ENCODE measurements around the gene PCK1. TPM values are rescaled to one million over a fixed set of nuclear protein-coding genes. Genes with fewer than 3 reads are reported as not detected.

Gene PCK1
- total and polyA plus RNA-seq, 2 of the 13 experiments (the other 11 are each of a cell fraction or from before 2014, with no cell fraction given): 6.5 to 12.6 TPM

DNA sequence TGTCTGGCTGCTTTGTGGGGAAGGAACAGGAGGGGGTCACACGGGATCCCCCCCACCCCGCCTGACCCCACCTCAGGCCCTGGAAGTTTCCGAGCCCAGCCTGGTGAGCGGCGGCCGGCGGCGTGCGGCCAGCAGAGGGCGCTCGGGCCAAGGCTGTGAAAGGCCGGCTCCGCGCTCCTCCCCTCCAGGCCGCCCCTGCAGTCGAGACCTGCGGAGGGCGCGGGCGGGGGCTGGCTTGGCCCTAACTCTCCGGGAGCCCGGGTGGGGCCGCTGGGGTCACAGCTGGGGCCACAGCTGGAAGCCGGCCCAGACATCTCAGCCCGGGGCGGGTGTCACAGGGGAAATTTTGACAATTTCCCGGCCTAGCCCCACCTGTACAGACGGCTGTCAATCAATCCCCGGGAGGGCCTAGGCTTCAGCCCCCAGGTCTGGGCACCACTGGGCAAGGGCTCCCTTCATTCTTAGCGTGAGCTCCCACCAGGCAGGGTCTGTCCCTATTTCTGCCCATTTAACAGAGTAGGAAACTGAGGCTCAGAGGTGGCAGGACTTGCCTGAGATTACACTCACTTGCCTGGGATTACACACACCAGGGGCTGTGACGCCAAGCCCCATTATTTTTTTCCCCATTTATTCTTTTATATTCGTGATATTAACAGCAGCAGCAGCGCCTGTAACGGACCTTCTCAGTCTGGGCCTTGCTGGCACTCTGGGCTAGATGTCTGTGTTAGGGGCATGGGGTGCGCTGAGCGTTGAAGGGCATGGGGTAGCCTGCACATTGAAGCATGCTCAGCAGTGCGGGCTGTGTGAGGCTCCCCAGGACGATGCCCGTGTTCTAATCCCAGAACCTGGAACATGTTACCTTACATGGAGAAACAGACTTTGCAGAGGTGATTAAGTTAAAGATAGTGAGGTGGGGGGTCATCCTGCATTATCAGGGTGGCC, 36.4 kb downstream of the PCK1 start:
- in situ Hi-C loops (cut with HindIII; ENCODE audit: extremely low pct_ligation_motif_present, low pct_unique_long_range_greater_than_20kb) (loop anchor here (5.0 kb wide), 1 partner anchor 610 kb away; no protein-coding TSS in a partner anchor), intact Hi-C loops (cut with micrococcal nuclease; ENCODE audit: unreplicated experiment) (loop anchor here (1.0 kb wide), 1 partner anchor 612 kb away; no protein-coding TSS in a partner anchor)
- no peaks in the 10 kb centered on the region for H3K36me3 ChIP-seq (replicated peaks in 1 of 2; ENCODE audit: control insufficient read depth in 1 of 2, insufficient read depth in 2 of 2, low read length in 2 of 2)
- POLR2A ChIA-PET: interaction anchor here (1.5 kb wide), 1 partner anchor 10 kb away, joined by 3 read pairs; no protein-coding TSS in a partner anchor
- H3K79me2 ChIP-seq (ENCODE audit: insufficient read depth, low read length): no peaks in the 10 kb centered on the region
- H3K4me3 ChIP-seq (replicated peaks in 1 of 3; ENCODE audit: insufficient read depth in 1 of 3, low read depth in 2 of 3, low read length in 3 of 3): peak overlapping the region in 1 of 3 experiments; percentile 27; a peak in 1 of 6 replicates
- CTCF ChIA-PET (ENCODE audit: low intra/inter-chr PET ratio, low total read pairs): interaction anchor here (1.1 to 10.0 kb wide), 6 partner anchors 70 to 614 kb away, joined by 3 to 222 read pairs (median 76); partner anchors contain the start of gene CTCFL
- BruUV-seq (replicated peaks): no TSS peak
- no peak overlapping the region for H3K9ac ChIP-seq (ENCODE audit: insufficient read depth, low read depth, low read length)
- no peaks in the 10 kb centered on the region for H3K9me3 ChIP-seq (ENCODE audit: low read length)
- FAIRE-seq (no peak), ATAC-seq (peak; percentile 75), DNase-seq (ENCODE audit: low spot score) (peak; percentile 43)
- H3K27ac ChIP-seq (ENCODE audit: extremely low read length, insufficient read depth, low read length): no peak overlapping the region
- H3K4me1 ChIP-seq (ENCODE audit: insufficient read depth, low read length): peaks cover 25% of the 10 kb centered on the region
- H4K20me1 ChIP-seq (ENCODE audit: insufficient read depth, low read length): no peaks in the 10 kb centered on the region
- peaks cover 0 to 36% of the 10 kb centered on the region in 2 experiments; a peak in 4 of 5 replicates for H3K27me3 ChIP-seq (ENCODE audit: control insufficient read depth in 1 of 2, insufficient read depth in 2 of 2, low read length in 2 of 2)
- peak overlapping the region; percentile 27 for H3K4me2 ChIP-seq (ENCODE audit: low read depth, low read length)
- H2AFZ ChIP-seq (ENCODE audit: low read length): no peak overlapping the region
- 16% methylated on average over 25 of the region's 39 CpGs for WGBS (ENCODE audit: low lambda C conversion rate)
- TF ChIP-seq SALL2 (CRISPR knock-in tag; IDR thresholded peaks at IDR 0.05) (peak; percentile 82), RERE (CRISPR knock-in tag; IDR thresholded peaks at IDR 0.05; ENCODE audit: low read depth) (no peak), BRD4 (CRISPR knock-in tag; IDR thresholded peaks at IDR 0.05) (0 out of 2 replicates have a peak, but pooled peaks have one; percentile 36), ZNF678 (CRISPR knock-in tag; IDR thresholded peaks at IDR 0.05) (0 out of 2 replicates have a peak, but pooled peaks have one; percentile 59), FOXC1 (CRISPR knock-in tag; IDR thresholded peaks at IDR 0.05; ENCODE audit: borderline replicate concordance) (peak; percentile 40; the same call in 1 of the 2 replicates), ZFYVE20 (CRISPR knock-in tag; IDR thresholded peaks at IDR 0.05; ENCODE audit: borderline replicate concordance, low read depth) (no peak), ZNF629 (CRISPR knock-in tag; conservative IDR thresholded peaks at IDR 0.05) (peak; percentile 86), ZNF124 (CRISPR knock-in tag; IDR thresholded peaks at IDR 0.05) (0 out of 2 replicates have a peak, but pooled peaks have one; percentile 51), FOXO4 (CRISPR knock-in tag; conservative IDR thresholded peaks at IDR 0.05) (no peak), ZNF691 (CRISPR knock-in tag; IDR thresholded peaks at IDR 0.05; ENCODE audit: borderline replicate concordance, low read depth) (peak; percentile 74; the same call in 1 of the 2 replicates), YY1 (IDR thresholded peaks at IDR 0.05; ENCODE audit: insufficient read depth, insufficient replicate concordance, low read depth, low read length) (peak; percentile 72), GTF2F1 (IDR thresholded peaks at IDR 0.05; ENCODE audit: low read length) (no peak), KLF16 (CRISPR knock-in tag; IDR thresholded peaks at IDR 0.05) (0 out of 4 replicates have a peak, but pooled peaks of 1 of the 2 experiments have one; percentile 41), NFE2 (CRISPR knock-in tag; IDR thresholded peaks at IDR 0.05) (no peak)
